HepG2 (cell line): ENCODE data around the gene PTGES3. TPM values are rescaled to one million over a fixed set of nuclear protein-coding genes. Genes with fewer than 3 reads are reported as not detected.
A peak's percentile ranks its signal among the peaks of the same experiment; 100 is the strongest.

Experiments
- ATRX ChIP-seq: sonication (generic); formaldehyde crosslinking; IDR thresholded peaks from 2 replicates; pipeline ENCODE4 v1.4.0; 2020; ENCODE audit warnings: missing genetic modification reagents, borderline replicate concordance
- BCL6 ChIP-seq: IDR thresholded peaks from 2 replicates; pipeline ENCODE4 v1.6.1; 2016; ENCODE audit warnings: missing genetic modification reagents, missing compliant biosample characterization
- BRCA1 ChIP-seq: sonication (generic); formaldehyde crosslinking; IDR thresholded peaks from 2 replicates; pipeline ENCODE4 v1.4.0; 2020; ENCODE audit warnings: missing genetic modification reagents
- MEF2D ChIP-seq: sonication (generic); formaldehyde crosslinking; IDR thresholded peaks from 2 replicates; pipeline ENCODE4 v1.5.1; 2020; ENCODE audit warnings: mild to moderate bottlenecking, missing genetic modification reagents
- NFE2L1 ChIP-seq: sonication (generic); formaldehyde crosslinking; IDR thresholded peaks from 2 replicates; pipeline ENCODE4 v1.4.0; 2020; ENCODE audit warnings: missing genetic modification reagents, mild to moderate bottlenecking, borderline replicate concordance
- NFIC ChIP-seq: IDR thresholded peaks from 2 replicates; pipeline ENCODE4 v1.6.1; 2012; ENCODE audit warnings: mild to moderate bottlenecking, low read length, inconsistent platforms
- NFYC ChIP-seq: IDR thresholded peaks from 2 replicates; pipeline ENCODE4 v1.6.1; 2016; ENCODE audit warnings: missing genetic modification reagents, missing compliant biosample characterization
- SOX5 ChIP-seq: IDR thresholded peaks from 2 replicates; pipeline ENCODE4 v1.6.1; 2016; ENCODE audit warnings: borderline replicate concordance
- ZBTB1 ChIP-seq: sonication (generic); formaldehyde crosslinking; IDR thresholded peaks from 2 replicates; pipeline ENCODE4 v1.4.0; 2020; ENCODE audit warnings: missing genetic modification reagents, borderline replicate concordance
- ZBTB8A ChIP-seq: sonication (generic); formaldehyde crosslinking; IDR thresholded peaks from 2 replicates; pipeline ENCODE4 v1.4.0; 2020; ENCODE audit warnings: mild to moderate bottlenecking, low read depth, missing genetic modification reagents, borderline replicate concordance
- ZEB1 ChIP-seq: IDR thresholded peaks from 2 replicates; pipeline ENCODE4 v1.6.1; 2012; ENCODE audit warnings: mild to moderate bottlenecking, low read depth, inconsistent platforms; ENCODE audit not compliant: insufficient replicate concordance
- ZFAT ChIP-seq: sonication (generic); formaldehyde crosslinking; conservative IDR thresholded peaks from 2 replicates; pipeline ENCODE4 v1.8.1; 2023; ENCODE audit warnings: missing genetic modification reagents, inconsistent platforms
- ZNF282 ChIP-seq: fragments of 450-650 bp; IDR thresholded peaks from 2 replicates; pipeline ENCODE4 v1.6.1; 2018; ENCODE audit not compliant: partially characterized antibody
- ZNF367 ChIP-seq: sonication (generic); formaldehyde crosslinking; IDR thresholded peaks from 2 replicates; pipeline ENCODE4 v1.4.0; 2020; ENCODE audit warnings: missing genetic modification reagents, borderline replicate concordance
- ZNF841 ChIP-seq: sonication (generic); formaldehyde crosslinking; IDR thresholded peaks from 2 replicates; pipeline ENCODE4 v1.8.1; 2023; ENCODE audit warnings: missing genetic modification reagents, borderline replicate concordance
- polyA plus RNA-seq, 8 experiments: library from polyadenylated mRNA; depleted of rRNA in 3 of 8; stranded (reverse) in 7 of 8; unstranded in 1 of 8; fragments of >200 nt; fragmentation: Illumina TruSeq in 4 of 8; extraction: Trizol in 4 of 8; gene quantifications; 2 replicates each; pipeline versions ENCODE4 v1.2.1 to v1.2.3, GENCODE V29; 2011 to 2016; ENCODE audit warnings: low read depth in 4 of 8, missing spikeins in 1 of 8, mixed read lengths in 1 of 8; ENCODE audit not compliant: insufficient read depth in 1 of 8
- total RNA-seq, 5 experiments: library from RNA; depleted of rRNA; stranded (reverse); fragments of >200 nt; fragmentation: Illumina TruSeq; extraction: Trizol; gene quantifications; 2 replicates each; pipeline ENCODE4 v1.2.3, GENCODE V29; 2016; ENCODE audit warnings: low read depth in 1 of 5
- TF ChIP-seq, protein P1 (sequence below): sonication (generic); formaldehyde crosslinking; IDR thresholded peaks from 2 replicates; pipeline ENCODE4 v1.4.0; 2020; ENCODE audit warnings: missing genetic modification reagents, borderline replicate concordance
- TF ChIP-seq, protein P2 (sequence below): sonication (generic); formaldehyde crosslinking; conservative IDR thresholded peaks from 2 replicates; pipeline ENCODE4 v1.4.0; 2020; ENCODE audit warnings: missing genetic modification reagents
- TF ChIP-seq, protein P3 (sequence below): sonication (generic); formaldehyde crosslinking; IDR thresholded peaks from 2 replicates; pipeline ENCODE4 v1.4.0; 2020; ENCODE audit warnings: missing genetic modification reagents
- TF ChIP-seq, protein P4 (sequence below): sonication (generic); formaldehyde crosslinking; IDR thresholded peaks from 2 replicates; pipeline ENCODE4; 2020; ENCODE audit warnings: missing genetic modification reagents, mild to moderate bottlenecking, borderline replicate concordance

The PTGES3 gene
- total and polyA plus RNA-seq, 2 of the 13 experiments (the other 11 are each of a cell fraction or from before 2014, with no cell fraction given) = 54.4 to 159 TPM

DNA sequence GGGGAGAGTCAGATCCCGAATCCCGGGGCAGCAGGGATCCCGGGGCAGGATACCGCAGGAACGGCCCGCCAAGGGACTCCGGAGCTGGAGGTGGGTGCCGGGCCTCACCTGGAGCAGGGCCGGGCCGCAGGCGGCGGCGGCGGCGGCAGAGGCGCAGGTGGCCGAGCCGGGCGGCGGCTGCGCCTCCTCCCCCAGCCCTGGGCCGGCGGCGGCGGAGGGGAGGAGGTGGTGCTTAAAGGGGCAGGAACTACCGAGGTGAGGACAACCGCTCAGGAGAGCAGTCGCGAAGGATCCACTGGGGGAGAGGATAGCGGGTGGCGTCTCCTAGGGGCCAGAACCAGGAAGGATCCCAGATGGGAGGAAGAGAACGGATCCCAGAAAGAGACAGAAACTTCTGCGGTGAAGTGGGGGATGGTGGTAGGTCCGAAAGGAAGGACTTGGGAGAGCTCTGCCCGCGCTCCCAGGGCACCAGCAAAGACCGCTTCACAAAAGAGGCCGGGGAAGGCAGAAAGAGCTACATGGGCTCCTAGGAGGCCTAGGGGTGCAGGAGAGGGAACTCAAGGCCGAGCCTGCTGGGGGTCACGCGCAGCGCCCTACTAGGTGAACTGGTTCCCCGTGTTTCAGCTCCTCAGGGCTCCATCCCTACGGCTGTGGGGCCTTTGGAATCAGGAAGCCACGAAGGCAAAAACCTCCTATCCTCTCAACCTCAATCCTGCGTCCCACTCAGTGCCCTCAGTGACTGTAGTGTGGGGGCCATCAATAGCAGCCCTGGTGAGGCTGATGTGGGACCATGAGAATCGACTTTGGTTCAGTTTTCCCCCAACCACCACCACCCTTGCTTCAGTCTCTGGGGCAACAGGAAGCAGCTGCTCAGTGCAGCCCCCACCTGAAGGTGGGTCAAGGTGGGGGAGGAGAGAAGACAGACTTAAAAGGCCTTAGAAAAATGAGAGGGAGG, 53.0 kb downstream of the PTGES3 start (continued):
- TF ChIP-seq, protein P1, sequence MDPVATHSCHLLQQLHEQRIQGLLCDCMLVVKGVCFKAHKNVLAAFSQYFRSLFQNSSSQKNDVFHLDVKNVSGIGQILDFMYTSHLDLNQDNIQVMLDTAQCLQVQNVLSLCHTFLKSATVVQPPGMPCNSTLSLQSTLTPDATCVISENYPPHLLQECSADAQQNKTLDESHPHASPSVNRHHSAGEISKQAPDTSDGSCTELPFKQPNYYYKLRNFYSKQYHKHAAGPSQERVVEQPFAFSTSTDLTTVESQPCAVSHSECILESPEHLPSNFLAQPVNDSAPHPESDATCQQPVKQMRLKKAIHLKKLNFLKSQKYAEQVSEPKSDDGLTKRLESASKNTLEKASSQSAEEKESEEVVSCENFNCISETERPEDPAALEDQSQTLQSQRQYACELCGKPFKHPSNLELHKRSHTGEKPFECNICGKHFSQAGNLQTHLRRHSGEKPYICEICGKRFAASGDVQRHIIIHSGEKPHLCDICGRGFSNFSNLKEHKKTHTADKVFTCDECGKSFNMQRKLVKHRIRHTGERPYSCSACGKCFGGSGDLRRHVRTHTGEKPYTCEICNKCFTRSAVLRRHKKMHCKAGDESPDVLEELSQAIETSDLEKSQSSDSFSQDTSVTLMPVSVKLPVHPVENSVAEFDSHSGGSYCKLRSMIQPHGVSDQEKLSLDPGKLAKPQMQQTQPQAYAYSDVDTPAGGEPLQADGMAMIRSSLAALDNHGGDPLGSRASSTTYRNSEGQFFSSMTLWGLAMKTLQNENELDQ (CRISPR knock-in tag) = no peak
- TF ChIP-seq ZNF841 (CRISPR knock-in tag) (no peak), NFYC (CRISPR knock-in tag) (no peak), MEF2D (CRISPR knock-in tag) (no peak), BCL6 (CRISPR knock-in tag) (no peak), NFIC (no peak), BRCA1 (no peak), ATRX (CRISPR knock-in tag) (no peak), ZBTB1 (CRISPR knock-in tag) (no peak), NFE2L1 (no peak), SOX5 (CRISPR knock-in tag) (no peak), ZNF282 (no peak), ZFAT (no peak), ZBTB8A (CRISPR knock-in tag) (no peak), ZNF367 (CRISPR knock-in tag) (no peak), ZEB1 (peak; percentile 77)
- TF ChIP-seq, protein P2, sequence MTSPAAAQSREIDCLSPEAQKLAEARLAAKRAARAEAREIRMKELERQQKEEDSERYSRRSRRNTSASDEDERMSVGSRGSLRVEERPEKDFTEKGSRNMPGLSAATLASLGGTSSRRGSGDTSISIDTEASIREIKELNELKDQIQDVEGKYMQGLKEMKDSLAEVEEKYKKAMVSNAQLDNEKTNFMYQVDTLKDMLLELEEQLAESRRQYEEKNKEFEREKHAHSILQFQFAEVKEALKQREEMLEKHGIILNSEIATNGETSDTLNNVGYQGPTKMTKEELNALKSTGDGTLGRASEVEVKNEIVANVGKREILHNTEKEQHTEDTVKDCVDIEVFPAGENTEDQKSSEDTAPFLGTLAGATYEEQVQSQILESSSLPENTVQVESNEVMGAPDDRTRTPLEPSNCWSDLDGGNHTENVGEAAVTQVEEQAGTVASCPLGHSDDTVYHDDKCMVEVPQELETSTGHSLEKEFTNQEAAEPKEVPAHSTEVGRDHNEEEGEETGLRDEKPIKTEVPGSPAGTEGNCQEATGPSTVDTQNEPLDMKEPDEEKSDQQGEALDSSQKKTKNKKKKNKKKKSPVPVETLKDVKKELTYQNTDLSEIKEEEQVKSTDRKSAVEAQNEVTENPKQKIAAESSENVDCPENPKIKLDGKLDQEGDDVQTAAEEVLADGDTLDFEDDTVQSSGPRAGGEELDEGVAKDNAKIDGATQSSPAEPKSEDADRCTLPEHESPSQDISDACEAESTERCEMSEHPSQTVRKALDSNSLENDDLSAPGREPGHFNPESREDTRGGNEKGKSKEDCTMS (CRISPR knock-in tag) = no peak
- TF ChIP-seq, protein P3, sequence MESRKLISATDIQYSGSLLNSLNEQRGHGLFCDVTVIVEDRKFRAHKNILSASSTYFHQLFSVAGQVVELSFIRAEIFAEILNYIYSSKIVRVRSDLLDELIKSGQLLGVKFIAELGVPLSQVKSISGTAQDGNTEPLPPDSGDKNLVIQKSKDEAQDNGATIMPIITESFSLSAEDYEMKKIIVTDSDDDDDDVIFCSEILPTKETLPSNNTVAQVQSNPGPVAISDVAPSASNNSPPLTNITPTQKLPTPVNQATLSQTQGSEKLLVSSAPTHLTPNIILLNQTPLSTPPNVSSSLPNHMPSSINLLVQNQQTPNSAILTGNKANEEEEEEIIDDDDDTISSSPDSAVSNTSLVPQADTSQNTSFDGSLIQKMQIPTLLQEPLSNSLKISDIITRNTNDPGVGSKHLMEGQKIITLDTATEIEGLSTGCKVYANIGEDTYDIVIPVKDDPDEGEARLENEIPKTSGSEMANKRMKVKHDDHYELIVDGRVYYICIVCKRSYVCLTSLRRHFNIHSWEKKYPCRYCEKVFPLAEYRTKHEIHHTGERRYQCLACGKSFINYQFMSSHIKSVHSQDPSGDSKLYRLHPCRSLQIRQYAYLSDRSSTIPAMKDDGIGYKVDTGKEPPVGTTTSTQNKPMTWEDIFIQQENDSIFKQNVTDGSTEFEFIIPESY = no peak
- TF ChIP-seq, protein P4, sequence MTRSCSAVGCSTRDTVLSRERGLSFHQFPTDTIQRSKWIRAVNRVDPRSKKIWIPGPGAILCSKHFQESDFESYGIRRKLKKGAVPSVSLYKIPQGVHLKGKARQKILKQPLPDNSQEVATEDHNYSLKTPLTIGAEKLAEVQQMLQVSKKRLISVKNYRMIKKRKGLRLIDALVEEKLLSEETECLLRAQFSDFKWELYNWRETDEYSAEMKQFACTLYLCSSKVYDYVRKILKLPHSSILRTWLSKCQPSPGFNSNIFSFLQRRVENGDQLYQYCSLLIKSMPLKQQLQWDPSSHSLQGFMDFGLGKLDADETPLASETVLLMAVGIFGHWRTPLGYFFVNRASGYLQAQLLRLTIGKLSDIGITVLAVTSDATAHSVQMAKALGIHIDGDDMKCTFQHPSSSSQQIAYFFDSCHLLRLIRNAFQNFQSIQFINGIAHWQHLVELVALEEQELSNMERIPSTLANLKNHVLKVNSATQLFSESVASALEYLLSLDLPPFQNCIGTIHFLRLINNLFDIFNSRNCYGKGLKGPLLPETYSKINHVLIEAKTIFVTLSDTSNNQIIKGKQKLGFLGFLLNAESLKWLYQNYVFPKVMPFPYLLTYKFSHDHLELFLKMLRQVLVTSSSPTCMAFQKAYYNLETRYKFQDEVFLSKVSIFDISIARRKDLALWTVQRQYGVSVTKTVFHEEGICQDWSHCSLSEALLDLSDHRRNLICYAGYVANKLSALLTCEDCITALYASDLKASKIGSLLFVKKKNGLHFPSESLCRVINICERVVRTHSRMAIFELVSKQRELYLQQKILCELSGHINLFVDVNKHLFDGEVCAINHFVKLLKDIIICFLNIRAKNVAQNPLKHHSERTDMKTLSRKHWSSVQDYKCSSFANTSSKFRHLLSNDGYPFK (CRISPR knock-in tag) = no peak
